ENCODE results near the gene CSNK1D.

DNA sequence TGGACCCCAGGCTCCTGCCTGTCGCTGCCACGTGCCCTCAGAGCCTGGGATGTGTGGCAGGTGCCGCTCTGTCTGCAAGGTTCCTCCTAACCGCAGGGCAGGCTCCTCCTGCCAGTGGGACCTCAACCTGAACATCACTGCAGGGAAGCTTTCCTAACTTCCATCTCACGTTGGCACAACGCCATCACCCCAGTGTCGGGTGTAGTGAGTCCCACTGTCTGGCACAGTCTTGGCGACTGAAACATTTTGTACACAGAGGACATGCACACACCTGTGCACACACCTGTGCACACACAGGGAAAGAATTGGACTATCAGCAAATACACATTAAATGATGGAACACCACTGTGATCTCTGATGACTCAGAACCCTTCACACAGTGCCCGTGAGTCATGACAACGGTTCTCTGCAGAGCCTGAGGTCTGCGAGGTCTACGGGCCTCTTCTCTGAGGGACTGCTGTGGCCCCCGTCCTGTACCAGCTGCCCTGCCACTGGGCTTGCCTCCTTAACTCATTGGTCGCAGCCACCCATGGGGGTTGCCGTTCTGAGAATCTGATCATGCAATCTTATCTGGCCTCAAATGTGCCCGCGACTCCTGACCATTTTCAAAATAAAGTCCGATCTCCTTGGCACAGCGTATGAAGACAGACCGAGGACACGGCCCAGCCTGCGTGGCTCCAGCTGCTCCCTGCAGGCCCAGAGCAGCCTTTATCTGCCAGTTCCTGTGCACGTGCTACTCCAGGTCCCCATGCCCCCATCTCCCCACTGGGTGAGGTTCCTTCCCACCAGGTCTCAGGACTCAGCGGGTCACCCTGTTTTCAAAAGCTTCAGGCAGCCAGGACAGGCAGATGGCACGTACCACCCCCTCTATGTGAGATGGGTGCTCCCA, 68.4 kb downstream of the CSNK1D start:
- TF ChIP-seq, protein P1, sequence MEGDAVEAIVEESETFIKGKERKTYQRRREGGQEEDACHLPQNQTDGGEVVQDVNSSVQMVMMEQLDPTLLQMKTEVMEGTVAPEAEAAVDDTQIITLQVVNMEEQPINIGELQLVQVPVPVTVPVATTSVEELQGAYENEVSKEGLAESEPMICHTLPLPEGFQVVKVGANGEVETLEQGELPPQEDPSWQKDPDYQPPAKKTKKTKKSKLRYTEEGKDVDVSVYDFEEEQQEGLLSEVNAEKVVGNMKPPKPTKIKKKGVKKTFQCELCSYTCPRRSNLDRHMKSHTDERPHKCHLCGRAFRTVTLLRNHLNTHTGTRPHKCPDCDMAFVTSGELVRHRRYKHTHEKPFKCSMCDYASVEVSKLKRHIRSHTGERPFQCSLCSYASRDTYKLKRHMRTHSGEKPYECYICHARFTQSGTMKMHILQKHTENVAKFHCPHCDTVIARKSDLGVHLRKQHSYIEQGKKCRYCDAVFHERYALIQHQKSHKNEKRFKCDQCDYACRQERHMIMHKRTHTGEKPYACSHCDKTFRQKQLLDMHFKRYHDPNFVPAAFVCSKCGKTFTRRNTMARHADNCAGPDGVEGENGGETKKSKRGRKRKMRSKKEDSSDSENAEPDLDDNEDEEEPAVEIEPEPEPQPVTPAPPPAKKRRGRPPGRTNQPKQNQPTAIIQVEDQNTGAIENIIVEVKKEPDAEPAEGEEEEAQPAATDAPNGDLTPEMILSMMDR (IDR thresholded peaks at IDR 0.05), result no peak
- TF ChIP-seq, protein P2, sequence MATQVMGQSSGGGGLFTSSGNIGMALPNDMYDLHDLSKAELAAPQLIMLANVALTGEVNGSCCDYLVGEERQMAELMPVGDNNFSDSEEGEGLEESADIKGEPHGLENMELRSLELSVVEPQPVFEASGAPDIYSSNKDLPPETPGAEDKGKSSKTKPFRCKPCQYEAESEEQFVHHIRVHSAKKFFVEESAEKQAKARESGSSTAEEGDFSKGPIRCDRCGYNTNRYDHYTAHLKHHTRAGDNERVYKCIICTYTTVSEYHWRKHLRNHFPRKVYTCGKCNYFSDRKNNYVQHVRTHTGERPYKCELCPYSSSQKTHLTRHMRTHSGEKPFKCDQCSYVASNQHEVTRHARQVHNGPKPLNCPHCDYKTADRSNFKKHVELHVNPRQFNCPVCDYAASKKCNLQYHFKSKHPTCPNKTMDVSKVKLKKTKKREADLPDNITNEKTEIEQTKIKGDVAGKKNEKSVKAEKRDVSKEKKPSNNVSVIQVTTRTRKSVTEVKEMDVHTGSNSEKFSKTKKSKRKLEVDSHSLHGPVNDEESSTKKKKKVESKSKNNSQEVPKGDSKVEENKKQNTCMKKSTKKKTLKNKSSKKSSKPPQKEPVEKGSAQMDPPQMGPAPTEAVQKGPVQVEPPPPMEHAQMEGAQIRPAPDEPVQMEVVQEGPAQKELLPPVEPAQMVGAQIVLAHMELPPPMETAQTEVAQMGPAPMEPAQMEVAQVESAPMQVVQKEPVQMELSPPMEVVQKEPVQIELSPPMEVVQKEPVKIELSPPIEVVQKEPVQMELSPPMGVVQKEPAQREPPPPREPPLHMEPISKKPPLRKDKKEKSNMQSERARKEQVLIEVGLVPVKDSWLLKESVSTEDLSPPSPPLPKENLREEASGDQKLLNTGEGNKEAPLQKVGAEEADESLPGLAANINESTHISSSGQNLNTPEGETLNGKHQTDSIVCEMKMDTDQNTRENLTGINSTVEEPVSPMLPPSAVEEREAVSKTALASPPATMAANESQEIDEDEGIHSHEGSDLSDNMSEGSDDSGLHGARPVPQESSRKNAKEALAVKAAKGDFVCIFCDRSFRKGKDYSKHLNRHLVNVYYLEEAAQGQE (IDR thresholded peaks at IDR 0.05; ENCODE audit: insufficient read depth in 1 of 2, low read depth in 2 of 2, low read length in 1 of 2), result no peak
- TF ChIP-seq POLR2AphosphoS5 (IDR thresholded peaks at IDR 0.05; ENCODE audit: low read depth, low read length), result peak; percentile 77

All from Panc1 (cell line).